Hepatocyte (in vitro differentiated cells): Measurements from ENCODE around the gene SEMA3D.
A peak's percentile ranks its signal among the peaks of the same experiment; 100 is the strongest.

ENCODE experiments used
- CTCF ChIP-seq: fragments of 200-600 bp; sonication (generic); IDR thresholded peaks from 2 replicates; pipeline ENCODE4 v1.5.1; 2016; ENCODE audit warnings: antibody characterized with exemption, mild to moderate bottlenecking; ENCODE audit not compliant: poor library complexity
- EZH2 ChIP-seq: fragments of 200-600 bp; sonication (generic); IDR thresholded peaks from 2 replicates; pipeline ENCODE4 v1.6.1; 2016; ENCODE audit warnings: antibody characterized with exemption, mild to moderate bottlenecking, borderline replicate concordance
- EZH2phosphoT487 ChIP-seq: fragments of 200-600 bp; sonication (generic); IDR thresholded peaks from one replicate; pipeline ENCODE4 v1.6.1; 2018; ENCODE audit warnings: antibody characterized with exemption, mild to moderate bottlenecking, low read depth, moderate library complexity; ENCODE audit not compliant: unreplicated experiment, severe bottlenecking

- peak; percentile 96 for TF ChIP-seq CTCF
- TF ChIP-seq EZH2: no peak
- TF ChIP-seq EZH2phosphoT487: no peak
Observed at GRCh38 chr7:85186521-85187241, at the start of gene SEMA3D.
